Putamen (tissue), 1 donor: ENCODE measurements around the gene C20orf144.

Source experiments
- DNase-seq: peaks from one replicate; pipeline ENCODE4 v3.0.0-alpha.2; 2016; ENCODE audit warnings: low spot score

C20orf144 gene

GRCh38 chr20:33664762-33665144 is 2.6 kb downstream of the C20orf144 start:
- DNase-seq: no peak

- DNase-seq: peak; percentile 96
Observed at GRCh38 chr20:33666293-33667244, 4.4 kb downstream of the C20orf144 start, which contains the start of gene ACTL10. TSS of gene ACTL10 (plus strand) at chr20:33666943. CDS start at chr20:33667498, 555 bp downstream.

- no peak for DNase-seq
Observed at GRCh38 chr20:33667245-33667675, 5.1 kb downstream of the C20orf144 start.

- peak; percentile 76 for DNase-seq
Observed at GRCh38 chr20:33667676-33668465, 5.7 kb downstream of the C20orf144 start.

GRCh38 chr20:33668466-33669155 is 6.5 kb downstream of the C20orf144 start:
- DNase-seq: no peak

GRCh38 chr20:33669224-33669623 is 7.1 kb downstream of the C20orf144 start:
- no peak for DNase-seq

- DNase-seq: no peak
Observed at GRCh38 chr20:33669873-33670640, 7.9 kb downstream of the C20orf144 start.

- no peak for DNase-seq
Observed at GRCh38 chr20:33670715-33671499, 8.8 kb downstream of the C20orf144 start.

GRCh38 chr20:33671573-33672288 is 9.6 kb downstream of the C20orf144 start:
- no peak for DNase-seq

- DNase-seq: no peak
Observed at GRCh38 chr20:33672426-33673113, 10.4 kb downstream of the C20orf144 start.

GRCh38 chr20:33673114-33673409 is 10.9 kb downstream of the C20orf144 start:
- no peak for DNase-seq

GRCh38 chr20:33673410-33674293 is 11.5 kb downstream of the C20orf144 start:
- no peak for DNase-seq

- peak; percentile 85 for DNase-seq
Observed at GRCh38 chr20:33674294-33675135, 12.4 kb downstream of the C20orf144 start, which contains the start of gene NECAB3. TSS of gene NECAB3 (minus strand) at chr20:33674428. CDS start at chr20:33674352, 76 bp downstream.

GRCh38 chr20:33675136-33675959 is 13.2 kb downstream of the C20orf144 start:
- DNase-seq: no peak

GRCh38 chr20:33676121-33676520 is 14.0 kb downstream of the C20orf144 start:
- no peak for DNase-seq
